ENCODE data around the gene ZFHX2.

The ZFHX2 gene

GRCh38 chr14:23487216-23487615, 64.3 kb downstream of the ZFHX2 start:
- Histone ChIP-seq H3K9me3 (replicated peaks; ENCODE audit: insufficient read depth, low read length) (no peaks in the 10 kb centered on the region), H2AFZ (ENCODE audit: low read length) (no peak overlapping the region), H3K4me2 (ENCODE audit: low read depth, low read length) (no peak overlapping the region), H3K4me1 (ENCODE audit: low read length) (no peaks in the 10 kb centered on the region), H3K36me3 (replicated peaks; ENCODE audit: insufficient read depth, low read length) (no peaks in the 10 kb centered on the region), H3K9me2 (replicated peaks; ENCODE audit: insufficient read depth, low read length) (no peaks in the 10 kb centered on the region), H3K27ac (ENCODE audit: low read length) (no peak overlapping the region), H3K27me3 (replicated peaks; ENCODE audit: insufficient read depth, low read length) (no peaks in the 10 kb centered on the region), H3K4me3 (ENCODE audit: low read length) (no peak overlapping the region), H4K20me1 (ENCODE audit: insufficient read depth, low read length) (no peaks in the 10 kb centered on the region), H3K9ac (ENCODE audit: low read length) (no peak overlapping the region), H3F3A (ENCODE audit: insufficient read depth, low read length) (no peaks in the 10 kb centered on the region), H3K79me2 (ENCODE audit: low read length) (no peaks in the 10 kb centered on the region)
- DNase-seq = no peak
- no peak for TF ChIP-seq EZH2 (optimal IDR thresholded peaks at IDR 0.05; ENCODE audit: low read depth, low read length)
- no peak for TF ChIP-seq EZH2phosphoT487 (IDR thresholded peaks at IDR 0.05; ENCODE audit: low read length)
- no peak for TF ChIP-seq CTCF (IDR thresholded peaks at IDR 0.05; ENCODE audit: low read length)

- no peak for TF ChIP-seq CTCF (IDR thresholded peaks at IDR 0.05; ENCODE audit: low read length)
- no peak for TF ChIP-seq EZH2phosphoT487 (IDR thresholded peaks at IDR 0.05; ENCODE audit: low read length)
- TF ChIP-seq EZH2 (optimal IDR thresholded peaks at IDR 0.05; ENCODE audit: low read depth, low read length) = no peak
- H3K4me3 ChIP-seq (ENCODE audit: low read length) = no peak overlapping the region
- no peaks in the 10 kb centered on the region for H4K20me1 ChIP-seq (ENCODE audit: insufficient read depth, low read length)
- DNase-seq = no peak
- H3K27me3 ChIP-seq (replicated peaks; ENCODE audit: insufficient read depth, low read length) = no peaks in the 10 kb centered on the region
- H3K79me2 ChIP-seq (ENCODE audit: low read length) = no peaks in the 10 kb centered on the region
- no peaks in the 10 kb centered on the region for H3K4me1 ChIP-seq (ENCODE audit: low read length)
- no peaks in the 10 kb centered on the region for H3K9me2 ChIP-seq (replicated peaks; ENCODE audit: insufficient read depth, low read length)
- H2AFZ ChIP-seq (ENCODE audit: low read length) = no peak overlapping the region
- H3K9ac ChIP-seq (ENCODE audit: low read length) = no peak overlapping the region
- no peaks in the 10 kb centered on the region for H3K36me3 ChIP-seq (replicated peaks; ENCODE audit: insufficient read depth, low read length)
- H3K9me3 ChIP-seq (replicated peaks; ENCODE audit: insufficient read depth, low read length) = no peaks in the 10 kb centered on the region
- no peaks in the 10 kb centered on the region for H3F3A ChIP-seq (ENCODE audit: insufficient read depth, low read length)
- no peak overlapping the region for H3K4me2 ChIP-seq (ENCODE audit: low read depth, low read length)
- no peak overlapping the region for H3K27ac ChIP-seq (ENCODE audit: low read length)
Observed at GRCh38 chr14:23486036-23486435, 65.5 kb downstream of the ZFHX2 start.

GRCh38 chr14:23485326-23485725, 66.2 kb downstream of the ZFHX2 start:
- no peak overlapping the region for H3K9ac ChIP-seq (ENCODE audit: low read length)
- no peaks in the 10 kb centered on the region for H3K79me2 ChIP-seq (ENCODE audit: low read length)
- no peak for DNase-seq
- H2AFZ ChIP-seq (ENCODE audit: low read length) = no peak overlapping the region
- no peaks in the 10 kb centered on the region for H3K9me3 ChIP-seq (replicated peaks; ENCODE audit: insufficient read depth, low read length)
- no peaks in the 10 kb centered on the region for H3K9me2 ChIP-seq (replicated peaks; ENCODE audit: insufficient read depth, low read length)
- H3K4me1 ChIP-seq (ENCODE audit: low read length) = no peaks in the 10 kb centered on the region
- no peak overlapping the region for H3K4me3 ChIP-seq (ENCODE audit: low read length)
- H3K27ac ChIP-seq (ENCODE audit: low read length) = no peak overlapping the region
- H3K4me2 ChIP-seq (ENCODE audit: low read depth, low read length) = no peak overlapping the region
- H3K27me3 ChIP-seq (replicated peaks; ENCODE audit: insufficient read depth, low read length) = no peaks in the 10 kb centered on the region
- no peaks in the 10 kb centered on the region for H3K36me3 ChIP-seq (replicated peaks; ENCODE audit: insufficient read depth, low read length)
- H3F3A ChIP-seq (ENCODE audit: insufficient read depth, low read length) = no peaks in the 10 kb centered on the region
- H4K20me1 ChIP-seq (ENCODE audit: insufficient read depth, low read length) = no peaks in the 10 kb centered on the region
- TF ChIP-seq EZH2 (optimal IDR thresholded peaks at IDR 0.05; ENCODE audit: low read depth, low read length) (no peak), EZH2phosphoT487 (IDR thresholded peaks at IDR 0.05; ENCODE audit: low read length) (no peak), CTCF (IDR thresholded peaks at IDR 0.05; ENCODE audit: low read length) (no peak)

Measured in MM.1S (cell line).